HepG2 (cell line): ENCODE results near the gene GZF1. TPM values are rescaled to one million over a fixed set of nuclear protein-coding genes. Genes with fewer than 3 reads are reported as not detected.

Experiments used
- ATRX ChIP-seq: sonication (generic); formaldehyde crosslinking; IDR thresholded peaks from 2 replicates; pipeline ENCODE4 v1.4.0; 2020; ENCODE audit warnings: missing genetic modification reagents, borderline replicate concordance
- DMAP1 ChIP-seq: IDR thresholded peaks from 2 replicates; pipeline ENCODE4 v1.6.1; 2016
- EP300 ChIP-seq, 3 experiments: sonication (generic) in 1 of 3; formaldehyde crosslinking in 1 of 3; IDR thresholded peaks; 2 replicates each; pipeline versions ENCODE4 v1.5.1 to v1.6.1; 2011 to 2020; ENCODE audit warnings: low read depth in 2 of 3, low read length in 2 of 3, borderline replicate concordance in 1 of 3, improper control_type of control experiment in 1 of 3, mild to moderate bottlenecking in 1 of 3, missing genetic modification reagents in 1 of 3, moderate library complexity in 1 of 3
- ETV6 ChIP-seq: sonication (generic); formaldehyde crosslinking; conservative IDR thresholded peaks from 2 replicates; pipeline ENCODE4 v1.4.0; 2020; ENCODE audit warnings: missing genetic modification reagents
- MAF1 ChIP-seq: sonication (generic); formaldehyde crosslinking; IDR thresholded peaks from 2 replicates; pipeline ENCODE4 v1.5.0; 2020; ENCODE audit warnings: missing genetic modification reagents, borderline replicate concordance
- MLLT10 ChIP-seq: sonication (generic); formaldehyde crosslinking; IDR thresholded peaks from 2 replicates; pipeline ENCODE4 v1.4.0; 2020; ENCODE audit warnings: missing genetic modification reagents
- NKX3-1 ChIP-seq: sonication (generic); formaldehyde crosslinking; IDR thresholded peaks from 2 replicates; pipeline ENCODE4 v1.5.0; 2020; ENCODE audit warnings: missing genetic modification reagents
- SUZ12 ChIP-seq: fragments of 150-350 bp; IDR thresholded peaks from 2 replicates; pipeline ENCODE4 v1.6.1; 2014; ENCODE audit warnings: low read depth, low read length
- ZNF335 ChIP-seq: sonication (generic); formaldehyde crosslinking; IDR thresholded peaks from 2 replicates; pipeline ENCODE4 v1.4.0; 2020; ENCODE audit warnings: missing genetic modification reagents
- ZNF572 ChIP-seq: sonication (generic); formaldehyde crosslinking; IDR thresholded peaks from 2 replicates; pipeline ENCODE4 v1.5.1; 2020; ENCODE audit warnings: mild to moderate bottlenecking, missing genetic modification reagents
- ZNF616 ChIP-seq: sonication (generic); formaldehyde crosslinking; IDR thresholded peaks from 2 replicates; pipeline ENCODE4 v1.5.0; 2020; ENCODE audit warnings: low read depth, mild to moderate bottlenecking, missing genetic modification reagents
- ZSCAN22 ChIP-seq: sonication (generic); formaldehyde crosslinking; IDR thresholded peaks from 2 replicates; pipeline ENCODE4 v1.4.0; 2020; ENCODE audit warnings: mild to moderate bottlenecking, missing genetic modification reagents
- polyA plus RNA-seq, 8 experiments: library from polyadenylated mRNA; depleted of rRNA in 3 of 8; stranded (reverse) in 7 of 8; unstranded in 1 of 8; fragments of >200 nt; fragmentation: Illumina TruSeq in 4 of 8; extraction: Trizol in 4 of 8; gene quantifications; 2 replicates each; pipeline versions ENCODE4 v1.2.1 to v1.2.3, GENCODE V29; 2011 to 2016; ENCODE audit warnings: low read depth in 4 of 8, missing spikeins in 1 of 8, mixed read lengths in 1 of 8; ENCODE audit not compliant: insufficient read depth in 1 of 8
- total RNA-seq, 5 experiments: library from RNA; depleted of rRNA; stranded (reverse); fragments of >200 nt; fragmentation: Illumina TruSeq; extraction: Trizol; gene quantifications; 2 replicates each; pipeline ENCODE4 v1.2.3, GENCODE V29; 2016; ENCODE audit warnings: low read depth in 1 of 5
- TF ChIP-seq, protein P1 (sequence below): sonication (generic); formaldehyde crosslinking; IDR thresholded peaks from 2 replicates; pipeline ENCODE4 v1.8.1; 2023; ENCODE audit warnings: mild to moderate bottlenecking, missing genetic modification reagents
- TF ChIP-seq, protein P2 (sequence below): sonication (generic); formaldehyde crosslinking; IDR thresholded peaks from 2 replicates; pipeline ENCODE4 v1.4.0; 2020; ENCODE audit warnings: missing genetic modification reagents, borderline replicate concordance
- TF ChIP-seq, protein P3 (sequence below): sonication (generic); formaldehyde crosslinking; IDR thresholded peaks from 2 replicates; pipeline ENCODE4 v1.5.1; 2020; ENCODE audit warnings: missing genetic modification reagents, mild to moderate bottlenecking, borderline replicate concordance
- TF ChIP-seq, protein P4 (sequence below): sonication (generic); formaldehyde crosslinking; IDR thresholded peaks from 2 replicates; pipeline ENCODE4 v1.8.0; 2022; ENCODE audit warnings: missing genetic modification reagents, mild to moderate bottlenecking, moderate library complexity, borderline replicate concordance

GZF1 gene
- total and polyA plus RNA-seq, 2 of the 13 experiments (the other 11 are each of a cell fraction or from before 2014, with no cell fraction given): 16.9 to 26.0 TPM

DNA sequence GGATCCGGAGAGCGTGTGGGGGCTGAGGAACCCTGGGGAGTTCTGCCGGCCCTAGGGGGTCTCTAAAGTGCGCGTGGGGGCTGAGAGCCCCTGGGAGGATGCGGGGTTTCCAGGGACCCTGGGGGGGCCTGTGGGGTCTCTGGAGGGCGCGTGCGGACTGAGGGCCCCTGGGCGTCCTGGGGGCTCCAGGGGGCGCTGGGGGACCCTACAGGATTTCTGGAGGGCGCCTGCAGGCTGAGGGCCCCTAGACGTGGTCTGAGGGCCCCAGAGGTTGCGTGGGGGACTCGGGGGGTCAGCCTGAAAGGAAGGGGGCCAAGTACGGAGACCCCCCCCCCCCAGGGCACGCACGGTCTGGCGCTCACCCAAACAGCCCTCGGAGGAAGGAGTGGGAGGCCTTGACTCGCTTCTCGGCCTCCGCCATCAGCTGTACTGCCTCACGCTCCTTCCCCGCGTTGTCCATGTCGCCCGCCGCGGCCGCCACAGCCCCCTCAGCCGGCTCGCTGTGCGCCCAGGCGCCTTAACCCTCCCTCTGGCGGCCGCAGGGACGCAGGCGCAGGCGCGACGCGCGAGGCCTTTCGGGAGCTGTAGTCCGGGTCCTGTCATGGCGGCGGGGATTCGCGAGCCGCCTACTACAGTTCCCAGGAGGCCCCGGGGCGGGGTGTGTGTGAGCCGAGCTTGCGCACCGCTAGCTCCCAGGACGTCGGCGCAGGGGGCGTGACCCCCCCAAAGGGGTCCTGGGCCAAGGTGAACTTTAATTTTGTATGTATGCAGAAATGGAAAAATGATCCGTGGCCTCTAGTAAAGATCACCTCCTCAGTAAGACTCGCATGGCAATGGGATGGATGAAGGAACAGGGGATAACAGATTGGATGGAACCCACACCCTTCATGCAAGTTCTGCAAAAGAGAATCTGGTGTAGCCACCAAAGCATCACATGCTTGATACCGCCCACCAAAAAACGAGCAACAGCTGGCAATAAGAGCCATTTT is 59.3 kb downstream of the GZF1 start, which contains the start of gene NAPB (continued):
- TF ChIP-seq ZNF572 (CRISPR knock-in tag) (peak; percentile 85; the same call in 1 of the 2 replicates), MLLT10 (no peak), ZNF616 (CRISPR knock-in tag) (no peak; the same call in 1 of the 2 replicates), ZNF335 (peak; percentile 71; the same call in 1 of the 2 replicates), SUZ12 (peak; percentile 95), ETV6 (peak; percentile 84; the same call in 1 of the 2 replicates), NKX3-1 (CRISPR knock-in tag) (peak; percentile 34; the same call in 1 of the 2 replicates), ATRX (no peak; the same call in 1 of the 2 replicates), MAF1 (peak; percentile 96), EP300 (IDR thresholded peaks at IDR 0.05; ENCODE audit: low read depth in 2 of 2, low read length in 2 of 2) (no peak; a peak in 1 of 4 replicates), EP300 (CRISPR knock-in tag; IDR thresholded peaks at IDR 0.05; ENCODE audit: borderline replicate concordance) (peak; percentile 29), DMAP1 (peak; percentile 60), ZSCAN22 (CRISPR knock-in tag) (peak; percentile 90)
- TF ChIP-seq, protein P1, sequence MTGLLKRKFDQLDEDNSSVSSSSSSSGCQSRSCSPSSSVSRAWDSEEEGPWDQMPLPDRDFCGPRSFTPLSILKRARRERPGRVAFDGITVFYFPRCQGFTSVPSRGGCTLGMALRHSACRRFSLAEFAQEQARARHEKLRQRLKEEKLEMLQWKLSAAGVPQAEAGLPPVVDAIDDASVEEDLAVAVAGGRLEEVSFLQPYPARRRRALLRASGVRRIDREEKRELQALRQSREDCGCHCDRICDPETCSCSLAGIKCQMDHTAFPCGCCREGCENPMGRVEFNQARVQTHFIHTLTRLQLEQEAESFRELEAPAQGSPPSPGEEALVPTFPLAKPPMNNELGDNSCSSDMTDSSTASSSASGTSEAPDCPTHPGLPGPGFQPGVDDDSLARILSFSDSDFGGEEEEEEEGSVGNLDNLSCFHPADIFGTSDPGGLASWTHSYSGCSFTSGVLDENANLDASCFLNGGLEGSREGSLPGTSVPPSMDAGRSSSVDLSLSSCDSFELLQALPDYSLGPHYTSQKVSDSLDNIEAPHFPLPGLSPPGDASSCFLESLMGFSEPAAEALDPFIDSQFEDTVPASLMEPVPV (CRISPR knock-in tag): no peak; the same call in none of the 2 replicates
- TF ChIP-seq, protein P2, sequence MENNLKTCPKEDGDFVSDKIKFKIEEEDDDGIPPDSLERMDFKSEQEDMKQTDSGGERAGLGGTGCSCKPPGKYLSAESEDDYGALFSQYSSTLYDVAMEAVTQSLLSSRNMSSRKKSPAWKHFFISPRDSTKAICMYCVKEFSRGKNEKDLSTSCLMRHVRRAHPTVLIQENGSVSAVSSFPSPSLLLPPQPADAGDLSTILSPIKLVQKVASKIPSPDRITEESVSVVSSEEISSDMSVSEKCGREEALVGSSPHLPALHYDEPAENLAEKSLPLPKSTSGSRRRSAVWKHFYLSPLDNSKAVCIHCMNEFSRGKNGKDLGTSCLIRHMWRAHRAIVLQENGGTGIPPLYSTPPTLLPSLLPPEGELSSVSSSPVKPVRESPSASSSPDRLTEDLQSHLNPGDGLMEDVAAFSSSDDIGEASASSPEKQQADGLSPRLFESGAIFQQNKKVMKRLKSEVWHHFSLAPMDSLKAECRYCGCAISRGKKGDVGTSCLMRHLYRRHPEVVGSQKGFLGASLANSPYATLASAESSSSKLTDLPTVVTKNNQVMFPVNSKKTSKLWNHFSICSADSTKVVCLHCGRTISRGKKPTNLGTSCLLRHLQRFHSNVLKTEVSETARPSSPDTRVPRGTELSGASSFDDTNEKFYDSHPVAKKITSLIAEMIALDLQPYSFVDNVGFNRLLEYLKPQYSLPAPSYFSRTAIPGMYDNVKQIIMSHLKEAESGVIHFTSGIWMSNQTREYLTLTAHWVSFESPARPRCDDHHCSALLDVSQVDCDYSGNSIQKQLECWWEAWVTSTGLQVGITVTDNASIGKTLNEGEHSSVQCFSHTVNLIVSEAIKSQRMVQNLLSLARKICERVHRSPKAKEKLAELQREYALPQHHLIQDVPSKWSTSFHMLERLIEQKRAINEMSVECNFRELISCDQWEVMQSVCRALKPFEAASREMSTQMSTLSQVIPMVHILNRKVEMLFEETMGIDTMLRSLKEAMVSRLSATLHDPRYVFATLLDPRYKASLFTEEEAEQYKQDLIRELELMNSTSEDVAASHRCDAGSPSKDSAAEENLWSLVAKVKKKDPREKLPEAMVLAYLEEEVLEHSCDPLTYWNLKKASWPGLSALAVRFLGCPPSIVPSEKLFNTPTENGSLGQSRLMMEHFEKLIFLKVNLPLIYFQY (CRISPR knock-in tag): 0 out of 2 replicates have a peak, but pooled peaks have one; percentile 12
- TF ChIP-seq, protein P3, sequence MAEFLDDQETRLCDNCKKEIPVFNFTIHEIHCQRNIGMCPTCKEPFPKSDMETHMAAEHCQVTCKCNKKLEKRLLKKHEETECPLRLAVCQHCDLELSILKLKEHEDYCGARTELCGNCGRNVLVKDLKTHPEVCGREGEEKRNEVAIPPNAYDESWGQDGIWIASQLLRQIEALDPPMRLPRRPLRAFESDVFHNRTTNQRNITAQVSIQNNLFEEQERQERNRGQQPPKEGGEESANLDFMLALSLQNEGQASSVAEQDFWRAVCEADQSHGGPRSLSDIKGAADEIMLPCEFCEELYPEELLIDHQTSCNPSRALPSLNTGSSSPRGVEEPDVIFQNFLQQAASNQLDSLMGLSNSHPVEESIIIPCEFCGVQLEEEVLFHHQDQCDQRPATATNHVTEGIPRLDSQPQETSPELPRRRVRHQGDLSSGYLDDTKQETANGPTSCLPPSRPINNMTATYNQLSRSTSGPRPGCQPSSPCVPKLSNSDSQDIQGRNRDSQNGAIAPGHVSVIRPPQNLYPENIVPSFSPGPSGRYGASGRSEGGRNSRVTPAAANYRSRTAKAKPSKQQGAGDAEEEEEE (CRISPR knock-in tag): no peak
- TF ChIP-seq, protein P4, sequence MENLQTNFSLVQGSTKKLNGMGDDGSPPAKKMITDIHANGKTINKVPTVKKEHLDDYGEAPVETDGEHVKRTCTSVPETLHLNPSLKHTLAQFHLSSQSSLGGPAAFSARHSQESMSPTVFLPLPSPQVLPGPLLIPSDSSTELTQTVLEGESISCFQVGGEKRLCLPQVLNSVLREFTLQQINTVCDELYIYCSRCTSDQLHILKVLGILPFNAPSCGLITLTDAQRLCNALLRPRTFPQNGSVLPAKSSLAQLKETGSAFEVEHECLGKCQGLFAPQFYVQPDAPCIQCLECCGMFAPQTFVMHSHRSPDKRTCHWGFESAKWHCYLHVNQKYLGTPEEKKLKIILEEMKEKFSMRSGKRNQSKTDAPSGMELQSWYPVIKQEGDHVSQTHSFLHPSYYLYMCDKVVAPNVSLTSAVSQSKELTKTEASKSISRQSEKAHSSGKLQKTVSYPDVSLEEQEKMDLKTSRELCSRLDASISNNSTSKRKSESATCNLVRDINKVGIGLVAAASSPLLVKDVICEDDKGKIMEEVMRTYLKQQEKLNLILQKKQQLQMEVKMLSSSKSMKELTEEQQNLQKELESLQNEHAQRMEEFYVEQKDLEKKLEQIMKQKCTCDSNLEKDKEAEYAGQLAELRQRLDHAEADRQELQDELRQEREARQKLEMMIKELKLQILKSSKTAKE (CRISPR knock-in tag): peak; percentile 47; the same call in 1 of the 2 replicates
